H1 (cell line): Measurements from ENCODE around the gene ASZ1. TPM values are rescaled to one million over a fixed set of nuclear protein-coding genes. Genes with fewer than 3 reads are reported as not detected.
A peak's percentile ranks its signal among the peaks of the same experiment; 100 is the strongest.

Experiments used
- polyA plus RNA-seq, 7 experiments: library from polyadenylated mRNA; depleted of rRNA in 3 of 7; stranded (reverse) in 5 of 7; unstranded in 2 of 7; fragments of >200 nt in 5 of 7; fragments of 200-250 nt in 2 of 7; gene quantifications; 1 replicate in 5 of 7; 2 replicates in 1 of 7; 4 replicates in 1 of 7; pipeline versions ENCODE4 v1.2.1 to v1.2.3, GENCODE V29; 2011 to 2013; ENCODE audit warnings: missing spikeins in 2 of 7, mixed read lengths in 2 of 7
- total RNA-seq: library from RNA; stranded (reverse); fragmentation: NEBNext Ultra II Directional; extraction: Animal tissue kit (Norgen Biotek cat#: 25700); gene quantifications from 2 replicates; pipeline ENCODE4 v1.2.1, GENCODE V29; 2021
- TF ChIP-seq, protein P1 (sequence below): IDR thresholded peaks from 2 replicates; pipeline ENCODE4 v1.6.1; 2012; ENCODE audit warnings: inconsistent platforms

Gene ASZ1
- total and polyA plus RNA-seq, 2 of the 8 experiments (the other 6 are each of a cell fraction or from before 2014, with no cell fraction given), result not detected

DNA sequence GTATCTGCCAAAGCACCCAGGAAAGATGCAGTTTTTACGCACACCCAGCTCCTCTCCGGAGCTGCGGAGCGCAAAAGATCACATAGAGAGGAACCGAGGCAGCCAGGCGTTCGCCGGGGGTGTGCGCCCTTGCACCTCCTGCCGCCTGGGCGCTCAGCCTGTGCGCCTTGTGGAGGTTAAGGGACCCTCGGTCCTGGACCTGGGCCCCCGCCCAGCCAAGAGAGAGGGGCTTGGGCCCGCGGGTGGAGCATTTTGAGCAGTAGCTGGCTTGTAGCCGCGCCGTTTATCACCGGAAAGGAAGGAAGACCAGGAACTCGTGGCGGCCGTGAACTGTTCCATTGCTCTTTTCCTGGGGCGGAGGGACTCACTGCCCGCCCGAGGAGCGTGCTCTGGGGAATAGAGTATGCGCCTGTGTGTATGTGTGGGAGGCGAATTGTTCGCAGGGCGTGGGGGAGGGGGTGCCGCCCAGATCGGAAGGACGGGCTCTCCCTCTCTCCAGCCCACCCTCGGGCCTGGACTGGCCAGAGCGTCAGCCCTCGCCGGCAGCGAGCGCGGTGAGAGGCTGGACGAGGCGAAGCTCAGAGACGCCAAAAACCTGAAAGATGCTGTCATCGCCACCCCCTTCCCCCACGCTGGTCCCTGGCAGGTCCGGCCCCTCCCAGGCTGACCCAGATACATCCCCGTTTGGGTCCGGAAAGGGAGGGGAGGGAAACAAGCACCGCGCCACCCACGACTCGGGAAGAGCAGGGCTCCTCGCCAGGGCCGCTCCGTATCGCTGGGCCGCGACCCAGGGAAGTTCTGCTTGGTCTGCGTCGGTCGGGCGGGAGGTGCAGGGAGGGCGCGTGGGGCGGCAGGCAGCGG is 103.2 kb downstream of the ASZ1 start (continued):
- TF ChIP-seq, protein P1, sequence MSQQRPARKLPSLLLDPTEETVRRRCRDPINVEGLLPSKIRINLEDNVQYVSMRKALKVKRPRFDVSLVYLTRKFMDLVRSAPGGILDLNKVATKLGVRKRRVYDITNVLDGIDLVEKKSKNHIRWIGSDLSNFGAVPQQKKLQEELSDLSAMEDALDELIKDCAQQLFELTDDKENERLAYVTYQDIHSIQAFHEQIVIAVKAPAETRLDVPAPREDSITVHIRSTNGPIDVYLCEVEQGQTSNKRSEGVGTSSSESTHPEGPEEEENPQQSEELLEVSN, result peak; percentile 75
